Effector CD8-positive, alpha-beta T cell (primary cell): ENCODE data around the gene LDAF1.
"Not testable (repeated sequence)": the region's sequence is repeated elsewhere in the genome, so short reads cannot be mapped to it uniquely, and the experiment has no call there.

ENCODE experiments used
- DNase-seq: peaks from one replicate; lab custom pipeline; 2025; lab: John Stamatoyannopoulos, UW

The LDAF1 gene

GRCh38 chr16:21195330-21195729 is 36.9 kb downstream of the LDAF1 start:
- not testable (repeated sequence) for DNase-seq

DNA sequence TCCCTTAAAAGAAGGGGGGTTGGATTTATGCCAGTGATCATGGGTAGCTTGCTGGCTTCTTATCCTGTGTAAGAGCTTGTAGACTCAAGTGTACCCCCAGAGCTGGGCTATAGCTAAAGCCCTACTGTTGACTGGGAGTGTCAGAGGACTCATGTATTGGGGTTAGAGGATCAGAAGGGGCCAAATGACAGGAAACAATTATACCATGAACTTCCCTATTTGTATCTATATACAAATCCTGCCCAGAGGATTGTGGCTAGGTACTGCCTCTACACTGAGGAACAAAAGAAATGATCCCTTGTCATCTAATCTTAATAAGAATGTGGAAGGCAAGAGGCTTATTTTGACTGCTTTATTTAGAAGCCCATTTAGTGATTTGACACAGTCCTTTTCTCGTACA is 38.6 kb downstream of the LDAF1 start:
- DNase-seq: no peak

GRCh38 chr16:21197621-21198020 is 39.1 kb downstream of the LDAF1 start:
- no peak for DNase-seq

- no peak for DNase-seq
Observed at GRCh38 chr16:21199607-21200218, 41.2 kb downstream of the LDAF1 start.

- no peak for DNase-seq
Observed at GRCh38 chr16:21203155-21203797, 44.8 kb downstream of the LDAF1 start.

- DNase-seq: no peak
Observed at GRCh38 chr16:21205303-21205702, 46.8 kb downstream of the LDAF1 start.

GRCh38 chr16:21206550-21206949 is 48.1 kb downstream of the LDAF1 start:
- no peak for DNase-seq

DNA sequence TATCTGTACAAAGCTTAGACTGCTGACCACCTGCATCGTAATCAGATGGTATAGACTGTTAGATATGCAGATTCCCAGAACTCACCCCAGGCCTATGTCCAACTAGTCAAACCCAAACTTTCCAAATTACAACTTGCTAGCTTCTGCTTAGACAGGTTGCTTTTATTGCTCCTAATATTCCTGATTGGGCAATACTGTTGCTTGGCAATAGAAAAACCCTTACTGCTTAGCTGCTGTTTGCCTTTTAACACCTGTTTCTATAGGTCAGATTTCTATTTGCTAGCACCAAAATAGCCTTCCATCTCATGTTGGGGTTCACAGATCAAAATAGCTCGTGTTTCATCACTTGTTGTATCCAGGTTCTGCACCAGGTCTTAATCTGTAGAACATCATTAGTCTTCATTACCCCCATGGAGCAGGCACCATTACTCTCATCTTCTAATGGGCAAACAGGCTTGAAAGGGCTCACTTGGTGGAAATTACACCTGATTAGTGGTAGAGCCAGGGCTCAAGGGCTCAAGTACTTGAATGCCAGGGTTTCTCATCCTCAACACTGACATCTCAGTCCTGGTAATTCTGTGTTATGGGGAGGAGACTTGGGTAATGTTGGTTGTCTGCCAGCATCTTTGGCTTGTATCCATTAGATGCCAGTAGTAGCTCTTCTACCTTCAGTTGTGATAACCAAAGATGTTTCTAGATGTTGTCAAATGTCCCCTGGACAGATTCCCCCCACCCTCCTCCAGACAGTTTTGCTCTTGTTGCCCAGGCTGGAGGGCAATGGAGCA is 50.2 kb downstream of the LDAF1 start:
- no peak for DNase-seq

DNA sequence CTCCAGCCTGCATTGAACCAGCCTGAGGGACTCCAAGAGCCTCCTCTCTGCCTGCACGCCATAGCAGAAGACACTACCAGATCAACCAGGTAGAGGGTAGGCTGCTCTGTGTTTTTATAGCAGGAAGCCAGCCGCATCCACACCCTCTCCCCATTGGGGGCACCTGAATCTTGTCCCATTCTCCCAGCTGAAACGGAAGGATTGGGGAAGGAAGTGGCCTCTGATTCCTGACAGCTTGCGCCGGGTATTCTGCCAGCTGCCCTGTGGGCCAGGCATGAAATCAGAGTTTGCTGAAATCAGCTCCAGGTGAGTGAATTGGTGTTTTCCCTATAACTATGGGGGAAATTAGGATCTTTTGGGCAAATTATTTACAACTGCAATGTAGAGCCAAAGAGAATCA is 53.0 kb downstream of the LDAF1 start, which contains the start of gene ZP2:
TSS of gene ZP2 (minus strand) at position 89 of the 400 bp plus-strand sequence. CDS start at position 62, 27 bp downstream.
- DNase-seq: no peak

- no peak for DNase-seq
Observed at GRCh38 chr16:21214086-21214485, 55.6 kb downstream of the LDAF1 start.

DNA sequence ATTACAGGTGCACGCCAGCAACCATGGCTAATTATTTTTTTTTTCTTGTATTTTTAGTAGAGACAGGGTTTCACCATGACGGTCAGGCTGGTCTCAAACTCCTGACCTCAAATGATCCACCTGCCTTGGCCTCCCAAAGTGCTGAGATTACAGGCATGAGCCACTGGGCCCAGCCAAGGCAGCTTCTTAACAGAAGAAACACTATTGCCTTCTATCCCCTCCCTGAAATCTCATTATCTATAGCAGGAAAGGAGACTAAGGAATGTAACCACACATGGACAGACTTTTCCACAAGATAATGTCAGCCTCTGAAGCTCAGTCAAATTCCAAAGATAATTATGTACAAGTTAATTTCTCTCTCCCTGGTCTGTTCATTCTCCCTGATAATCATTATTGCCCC is 58.6 kb downstream of the LDAF1 start:
- no peak for DNase-seq

GRCh38 chr16:21218153-21218552 is 59.7 kb downstream of the LDAF1 start:
- no peak for DNase-seq

- no peak for DNase-seq
Observed at GRCh38 chr16:21219551-21219950, 61.1 kb downstream of the LDAF1 start.

DNA sequence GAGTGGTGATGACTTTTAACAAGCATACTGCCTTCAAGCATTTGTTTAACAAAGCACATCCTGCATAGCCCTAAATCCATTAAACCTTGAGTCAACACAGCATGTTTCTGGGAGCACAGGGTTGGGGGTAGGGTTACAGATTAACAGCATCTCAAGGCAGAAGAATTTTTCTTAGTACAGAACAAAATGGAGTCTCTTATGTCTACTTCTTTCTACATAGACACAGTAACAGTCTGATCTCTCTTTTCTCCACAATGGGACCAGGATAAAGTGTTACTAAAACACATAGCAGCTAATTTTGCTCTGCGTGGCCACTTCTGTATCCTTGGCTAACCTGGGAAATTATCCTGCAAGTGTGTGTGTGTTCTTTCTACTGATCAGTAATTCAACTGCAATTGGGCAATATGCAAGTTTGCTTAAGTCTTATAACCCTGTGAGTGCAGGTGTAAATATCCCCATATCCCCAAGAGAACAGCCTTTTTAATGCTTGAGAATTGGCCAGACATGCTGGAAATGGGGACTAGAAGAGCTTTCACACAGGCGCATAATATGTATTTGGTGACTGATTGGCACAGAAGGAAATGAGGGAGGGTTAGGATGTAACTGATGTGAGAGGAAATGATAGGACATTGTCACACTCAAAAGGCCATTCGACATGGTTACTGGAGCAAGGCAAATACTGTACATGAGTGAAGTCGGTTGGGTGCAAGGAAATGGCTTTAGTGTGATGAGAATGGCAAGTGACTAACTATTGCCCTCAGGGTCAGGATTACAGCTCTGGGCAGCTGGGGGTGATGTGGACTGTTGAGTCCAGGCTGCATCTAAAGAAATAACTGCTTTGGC is 64.2 kb downstream of the LDAF1 start:
- DNase-seq: no peak

GRCh38 chr16:21223787-21224186 is 65.3 kb downstream of the LDAF1 start:
- DNase-seq: no peak

GRCh38 chr16:21224800-21225199 is 66.3 kb downstream of the LDAF1 start:
- DNase-seq: no peak

- no peak for DNase-seq
Observed at GRCh38 chr16:21226749-21227148, 68.3 kb downstream of the LDAF1 start.

- DNase-seq: no peak
Observed at GRCh38 chr16:21227866-21228265, 69.4 kb downstream of the LDAF1 start.

DNA sequence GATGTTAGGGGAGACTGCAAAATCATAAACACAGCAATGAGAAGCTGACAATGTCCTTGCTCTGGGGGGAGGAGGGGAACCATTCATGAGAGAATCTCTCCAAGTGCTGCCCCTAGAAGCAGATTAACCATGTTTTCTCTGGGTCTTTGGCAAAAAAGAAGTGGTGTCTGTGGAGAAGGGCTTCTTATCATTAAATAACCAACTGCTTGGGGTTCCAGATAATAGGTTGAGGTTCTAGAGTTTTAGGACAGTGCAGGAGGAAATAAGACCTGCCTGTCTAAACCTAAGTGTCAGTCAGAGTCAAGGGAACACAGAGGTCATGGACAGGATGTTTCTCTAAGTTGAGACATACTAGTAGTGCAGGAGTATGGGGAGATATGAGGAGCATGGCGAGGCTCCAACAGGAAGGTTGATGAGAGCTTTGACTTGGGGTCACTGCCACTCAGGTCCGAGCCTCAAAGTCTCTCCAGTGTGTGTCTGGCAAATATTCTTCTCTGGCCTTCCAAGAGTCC is 69.9 kb downstream of the LDAF1 start:
- DNase-seq: no peak
